K562 (cell line): ENCODE measurements around the gene PRKAG2. TPM values are rescaled to one million over a fixed set of nuclear protein-coding genes. Genes with fewer than 3 reads are reported as not detected.

Source experiments
- BCOR ChIP-seq: fragments of 450-650 bp; IDR thresholded peaks from 2 replicates; pipeline ENCODE4 v1.6.1; 2016
- BHLHE40 ChIP-seq: IDR thresholded peaks from 2 replicates; pipeline ENCODE4 v1.6.1; 2011; ENCODE audit warnings: low read length, improper control_type of control experiment
- BRD4 ChIP-seq: fragments of 200-600 bp; sonication (generic); IDR thresholded peaks from 2 replicates; pipeline ENCODE4 v1.6.1; 2017; ENCODE audit warnings: inconsistent platforms
- CBFB ChIP-seq: sonication (generic); formaldehyde crosslinking; IDR thresholded peaks from 2 replicates; pipeline ENCODE4 v1.4.0; 2020; ENCODE audit warnings: mild to moderate bottlenecking, missing genetic modification reagents
- COPS2 ChIP-seq: fragments of 450-650 bp; conservative IDR thresholded peaks from 2 replicates; pipeline ENCODE4 v1.6.1; 2016; ENCODE audit warnings: mild to moderate bottlenecking, moderate library complexity
- CXXC5 ChIP-seq: fragments of 250-450 bp; sonication (Bioruptor Pico); IDR thresholded peaks from 2 replicates; pipeline ENCODE4 v1.8.0; 2022; ENCODE audit warnings: inconsistent platforms, mild to moderate bottlenecking, moderate library complexity
- DNMT1 ChIP-seq: fragments of 450-650 bp; IDR thresholded peaks from 2 replicates; pipeline ENCODE4 v1.6.1; 2016; ENCODE audit warnings: antibody characterized with exemption, mild to moderate bottlenecking
- EP400 ChIP-seq: fragments of 450-650 bp; IDR thresholded peaks from 2 replicates; pipeline ENCODE4 v1.6.1; 2017; ENCODE audit warnings: antibody characterized with exemption, mild to moderate bottlenecking, moderate library complexity
- ETV1 ChIP-seq: fragments of 450-650 bp; conservative IDR thresholded peaks from 2 replicates; pipeline ENCODE4 v1.6.1; 2016; ENCODE audit warnings: missing genetic modification characterization, control low read depth, low read depth, missing compliant biosample characterization
- FOXA3 ChIP-seq, 2 experiments: fragments of 450-650 bp in 1 of 2; sonication (generic) in 1 of 2; formaldehyde crosslinking; IDR thresholded peaks in 1 of 2; conservative IDR thresholded peaks in 1 of 2; 2 replicates each; pipeline versions ENCODE4 v1.4.0 to v1.8.0; 2020 to 2022; ENCODE audit warnings: mild to moderate bottlenecking in 2 of 2, missing genetic modification reagents in 1 of 2
- FOXK2 ChIP-seq, 2 experiments: fragments of 450-650 bp; IDR thresholded peaks in 1 of 2; conservative IDR thresholded peaks in 1 of 2; 2 replicates each; pipeline ENCODE4 v1.6.1; 2016; ENCODE audit warnings: low read depth in 2 of 2, mild to moderate bottlenecking in 1 of 2
- GTF2F1 ChIP-seq: IDR thresholded peaks from 2 replicates; pipeline ENCODE4 v1.6.1; 2011; ENCODE audit warnings: low read depth, low read length, improper control_type of control experiment
- HDAC2 ChIP-seq: fragments of 450-650 bp; IDR thresholded peaks from 2 replicates; pipeline ENCODE4 v1.6.1; 2016; ENCODE audit warnings: mild to moderate bottlenecking
- ILK ChIP-seq: fragments of 450-650 bp; IDR thresholded peaks from 2 replicates; pipeline ENCODE4 v1.6.1; 2016; ENCODE audit warnings: missing genetic modification characterization, low read depth, mild to moderate bottlenecking, missing compliant biosample characterization, moderate library complexity, borderline replicate concordance
- KDM4B ChIP-seq, 2 experiments: fragments of 450-650 bp in 1 of 2; sonication (generic) in 1 of 2; IDR thresholded peaks; 2 replicates each; pipeline ENCODE4 v1.6.1; 2016 to 2017; ENCODE audit warnings: borderline replicate concordance in 2 of 2, antibody characterized with exemption in 1 of 2, low read depth in 1 of 2, mild to moderate bottlenecking in 1 of 2
- L3MBTL2 ChIP-seq: fragments of 450-650 bp; IDR thresholded peaks from 2 replicates; pipeline ENCODE4 v1.6.1; 2016; ENCODE audit warnings: mild to moderate bottlenecking, moderate library complexity
- MAX ChIP-seq: sonication (generic); formaldehyde crosslinking; IDR thresholded peaks from 2 replicates; pipeline ENCODE4 v1.9.0; 2022; ENCODE audit warnings: mild to moderate bottlenecking, missing genetic modification reagents
- POLR2AphosphoS5 ChIP-seq: IDR thresholded peaks from 2 replicates; pipeline ENCODE4 v1.6.1; 2011; ENCODE audit warnings: mild to moderate bottlenecking, low read depth, low read length, moderate library complexity; ENCODE audit not compliant: control insufficient read depth, insufficient read depth
- SMARCC2 ChIP-seq: fragments of 450-650 bp; IDR thresholded peaks from 2 replicates; pipeline ENCODE4 v1.6.1; 2017; ENCODE audit warnings: antibody characterized with exemption, moderate library complexity, mild to moderate bottlenecking, low read depth
- TFAP4 ChIP-seq: sonication (generic); formaldehyde crosslinking; IDR thresholded peaks from 2 replicates; pipeline ENCODE4 v1.8.0; 2022; ENCODE audit warnings: missing genetic modification reagents, mild to moderate bottlenecking, moderate library complexity, borderline replicate concordance
- polyA plus RNA-seq, 8 experiments: library from polyadenylated mRNA; depleted of rRNA in 4 of 8; stranded (reverse) in 5 of 8; unstranded in 3 of 8; fragments of >200 nt; fragmentation: Nextera tagmentation in 2 of 8; fragmentation: Illumina TruSeq in 1 of 8; extraction: Ambion mirVana in 2 of 8; extraction: Trizol in 1 of 8; gene quantifications; 2 replicates each; pipeline versions ENCODE4 v1.2.1 to v1.2.3, GENCODE V29; 2011 to 2014; ENCODE audit warnings: inconsistent platforms in 1 of 8, missing spikeins in 1 of 8
- total RNA-seq, 7 experiments: library from RNA; depleted of rRNA in 6 of 7; stranded (reverse); fragments of >200 nt in 6 of 7; fragmentation: Illumina TruSeq in 2 of 7; extraction: Trizol in 2 of 7; gene quantifications; 2 replicates each; pipeline versions ENCODE4 v1.2.1 to v1.2.3, GENCODE V29; 2011 to 2021; ENCODE audit warnings: low replicate concordance in 1 of 7

The PRKAG2 gene
- total and polyA plus RNA-seq, 9 of the 15 experiments (the other 6 are each of a cell fraction or from before 2014, with no cell fraction given): 0.99 to 5.6 (median 3.3) TPM

GRCh38 chr7:151518105-151518946, 358.6 kb downstream of the PRKAG2 start (continued):
- TF ChIP-seq FOXK2 (conservative IDR thresholded peaks at IDR 0.05 in 1 of 2, IDR thresholded peaks at IDR 0.05 in 1 of 2; ENCODE audit: low read depth in 2 of 2) (0 out of 4 replicates have a peak, but pooled peaks of 1 of the 2 experiments have one; percentile 32), DNMT1 (0 out of 2 replicates have a peak, but pooled peaks have one; percentile 25), KDM4B (IDR thresholded peaks at IDR 0.05; ENCODE audit: borderline replicate concordance in 2 of 2, low read depth in 1 of 2) (0 out of 4 replicates have a peak, but pooled peaks of 1 of the 2 experiments have one; percentile 6), BCOR (0 out of 2 replicates have a peak, but pooled peaks have one; percentile 8), SMARCC2 (0 out of 2 replicates have a peak, but pooled peaks have one; percentile 47), HDAC2 (peak; percentile 51; the same call in 1 of the 2 replicates), EP400 (peak; percentile 13), CBFB (CRISPR knock-in tag) (peak; percentile 72; the same call in 1 of the 2 replicates), ILK (tag) (no peak), BHLHE40 (peak; percentile 27; the same call in 1 of the 2 replicates), CXXC5 (CRISPR knock-in tag) (peak; percentile 12; the same call in 1 of the 2 replicates), FOXA3 (CRISPR knock-in tag; conservative IDR thresholded peaks at IDR 0.05 in 1 of 2, IDR thresholded peaks at IDR 0.05 in 1 of 2) (0 out of 4 replicates have a peak, but pooled peaks of 1 of the 2 experiments have one; percentile 17), TFAP4 (peak; percentile 44; the same call in 1 of the 2 replicates), ETV1 (tag) (no peak), BRD4 (0 out of 2 replicates have a peak, but pooled peaks have one; percentile 11), L3MBTL2 (peak; percentile 27; the same call in 1 of the 2 replicates), MAX (CRISPR knock-in tag) (0 out of 2 replicates have a peak, but pooled peaks have one; percentile 9), GTF2F1 (no peak), POLR2AphosphoS5 (peak; percentile 1; the same call in 1 of the 2 replicates), COPS2 (no peak)
- TF ChIP-seq, all 486 proteins: peak for 74
